ENCODE data around the gene SPEM1. TPM values are rescaled to one million over a fixed set of nuclear protein-coding genes. Genes with fewer than 3 reads are reported as not detected.

The SPEM1 gene
- total RNA-seq, 4 donors from 2014 or later, result not detected

- no peak overlapping the region for H3K27ac ChIP-seq
- H3K36me3 ChIP-seq, result peaks cover 0 to 40% (median 0%) of the 10 kb centered on the region in 3 donors
- no peaks in the 10 kb centered on the region for H3K9me3 ChIP-seq
- H3K27me3 ChIP-seq, result no peaks in the 10 kb centered on the region
- no peak overlapping the region for H3K4me3 ChIP-seq
- peaks cover 0 to 33% (median 7%) of the 10 kb centered on the region in 4 donors for H3K4me1 ChIP-seq
- TF ChIP-seq CTCF (IDR thresholded peaks at IDR 0.05) (no peak), EP300 (IDR thresholded peaks at IDR 0.05) (no peak), POLR2A (IDR thresholded peaks at IDR 0.05) (no peak)
- WGBS, 2 donors, result 75 to 76% methylated on average over 27 to 41 of the region's 58 CpGs
- DNase-seq (ENCODE audit: low spot score in 2 of 2), result no peak
Observed at GRCh38 chr17:7408252-7408727, 11.8 kb upstream of the SPEM1 start.

- no peak for TF ChIP-seq POLR2A (IDR thresholded peaks at IDR 0.05)
- no peak for TF ChIP-seq CTCF (IDR thresholded peaks at IDR 0.05)
- TF ChIP-seq EP300 (IDR thresholded peaks at IDR 0.05), result no peak
- no peak overlapping the region for H3K4me3 ChIP-seq
- peaks cover 0 to 41% (median 0%) of the 10 kb centered on the region in 3 donors for H3K36me3 ChIP-seq
- 84 to 96% methylated on average over 6 of the region's 6 CpGs for WGBS, 2 donors
- peaks cover 0 to 38% (median 7%) of the 10 kb centered on the region in 4 donors for H3K4me1 ChIP-seq
- H3K27ac ChIP-seq, result no peak overlapping the region
- no peaks in the 10 kb centered on the region for H3K27me3 ChIP-seq
- DNase-seq (ENCODE audit: low spot score in 2 of 2), result no peak
- H3K9me3 ChIP-seq, result no peaks in the 10 kb centered on the region
Observed at GRCh38 chr17:7408863-7409262, 11.3 kb upstream of the SPEM1 start.

- WGBS, 2 donors, result 93 to 94% methylated on average over 6 of the region's 6 CpGs
- H3K27me3 ChIP-seq, result no peaks in the 10 kb centered on the region
- no peak for TF ChIP-seq CTCF (IDR thresholded peaks at IDR 0.05)
- no peak for TF ChIP-seq EP300 (IDR thresholded peaks at IDR 0.05)
- no peak for TF ChIP-seq POLR2A (IDR thresholded peaks at IDR 0.05)
- H3K36me3 ChIP-seq, result peaks cover 0 to 50% (median 0%) of the 10 kb centered on the region in 3 donors
- no peak overlapping the region for H3K27ac ChIP-seq
- H3K4me3 ChIP-seq, result no peak overlapping the region
- no peak for DNase-seq (ENCODE audit: low spot score in 2 of 2)
- H3K4me1 ChIP-seq, result peaks cover 0 to 38% (median 7%) of the 10 kb centered on the region in 4 donors
- no peaks in the 10 kb centered on the region for H3K9me3 ChIP-seq
Observed at GRCh38 chr17:7409716-7410115, 10.4 kb upstream of the SPEM1 start.

- TF ChIP-seq EP300 (IDR thresholded peaks at IDR 0.05) (no peak), POLR2A (IDR thresholded peaks at IDR 0.05) (no peak), CTCF (IDR thresholded peaks at IDR 0.05) (no peak)
- Histone ChIP-seq H3K9me3 (no peaks in the 10 kb centered on the region), H3K36me3 (peaks cover 0 to 61% (median 0%) of the 10 kb centered on the region in 3 donors), H3K4me1 (peaks cover 0 to 28% (median 4%) of the 10 kb centered on the region in 4 donors), H3K4me3 (no peak overlapping the region), H3K27ac (no peak overlapping the region), H3K27me3 (no peaks in the 10 kb centered on the region)
- 82 to 89% methylated on average over 25 of the region's 25 CpGs for WGBS, 2 donors
- DNase-seq (ENCODE audit: low spot score in 2 of 2), result no peak
Observed at GRCh38 chr17:7410634-7411426, 9.3 kb upstream of the SPEM1 start.

GRCh38 chr17:7411427-7411750, 8.7 kb upstream of the SPEM1 start:
- TF ChIP-seq CTCF (IDR thresholded peaks at IDR 0.05) (no peak), EP300 (IDR thresholded peaks at IDR 0.05) (no peak), POLR2A (IDR thresholded peaks at IDR 0.05) (no peak)
- H3K27ac ChIP-seq, result no peak overlapping the region
- no peak for DNase-seq (ENCODE audit: low spot score in 2 of 2)
- H3K9me3 ChIP-seq, result no peaks in the 10 kb centered on the region
- no peaks in the 10 kb centered on the region for H3K27me3 ChIP-seq
- 90 to 92% methylated on average over 8 of the region's 8 CpGs for WGBS, 2 donors
- peaks cover 0 to 67% (median 0%) of the 10 kb centered on the region in 3 donors for H3K36me3 ChIP-seq
- H3K4me3 ChIP-seq, result no peak overlapping the region
- peaks cover 0 to 22% (median 1%) of the 10 kb centered on the region in 4 donors for H3K4me1 ChIP-seq

Measured in tibial nerve (tissue), 4 donors.